Hepatocyte (in vitro differentiated cells): ENCODE data around the gene CHSY3.

Source experiments
- EZH2 ChIP-seq: fragments of 200-600 bp; sonication (generic); IDR thresholded peaks from 2 replicates; pipeline ENCODE4 v1.6.1; 2016; ENCODE audit warnings: antibody characterized with exemption, mild to moderate bottlenecking, borderline replicate concordance
- TF ChIP-seq, protein P1 (sequence below): fragments of 200-600 bp; sonication (generic); IDR thresholded peaks from 2 replicates; pipeline ENCODE4 v1.5.1; 2016; ENCODE audit warnings: antibody characterized with exemption, mild to moderate bottlenecking; ENCODE audit not compliant: poor library complexity

DNA sequence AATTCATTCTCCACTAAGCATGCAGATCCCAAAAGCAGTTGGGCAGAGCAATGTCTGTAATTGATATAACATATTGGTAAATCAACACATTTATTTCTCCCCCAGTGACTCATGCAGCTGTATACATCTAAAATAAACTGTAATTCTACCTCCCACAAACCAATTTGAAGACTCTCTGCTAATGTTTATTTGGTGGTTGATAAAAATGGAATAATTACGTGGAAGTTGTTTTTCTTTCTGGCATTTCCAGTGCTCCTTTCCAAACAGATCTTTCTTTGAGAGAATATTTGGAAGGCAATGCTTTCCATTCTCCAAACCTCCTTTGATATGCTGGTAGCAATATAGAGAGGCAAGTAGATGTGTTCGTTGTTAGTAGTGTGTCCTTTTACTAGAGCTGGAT, 194.7 kb downstream of the CHSY3 start:
- TF ChIP-seq, protein P1, sequence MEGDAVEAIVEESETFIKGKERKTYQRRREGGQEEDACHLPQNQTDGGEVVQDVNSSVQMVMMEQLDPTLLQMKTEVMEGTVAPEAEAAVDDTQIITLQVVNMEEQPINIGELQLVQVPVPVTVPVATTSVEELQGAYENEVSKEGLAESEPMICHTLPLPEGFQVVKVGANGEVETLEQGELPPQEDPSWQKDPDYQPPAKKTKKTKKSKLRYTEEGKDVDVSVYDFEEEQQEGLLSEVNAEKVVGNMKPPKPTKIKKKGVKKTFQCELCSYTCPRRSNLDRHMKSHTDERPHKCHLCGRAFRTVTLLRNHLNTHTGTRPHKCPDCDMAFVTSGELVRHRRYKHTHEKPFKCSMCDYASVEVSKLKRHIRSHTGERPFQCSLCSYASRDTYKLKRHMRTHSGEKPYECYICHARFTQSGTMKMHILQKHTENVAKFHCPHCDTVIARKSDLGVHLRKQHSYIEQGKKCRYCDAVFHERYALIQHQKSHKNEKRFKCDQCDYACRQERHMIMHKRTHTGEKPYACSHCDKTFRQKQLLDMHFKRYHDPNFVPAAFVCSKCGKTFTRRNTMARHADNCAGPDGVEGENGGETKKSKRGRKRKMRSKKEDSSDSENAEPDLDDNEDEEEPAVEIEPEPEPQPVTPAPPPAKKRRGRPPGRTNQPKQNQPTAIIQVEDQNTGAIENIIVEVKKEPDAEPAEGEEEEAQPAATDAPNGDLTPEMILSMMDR, result no peak
- TF ChIP-seq EZH2, result no peak
